Caco-2 (cell line): ENCODE results near the gene WBP1L. TPM values are rescaled to one million over a fixed set of nuclear protein-coding genes. Genes with fewer than 3 reads are reported as not detected.

Source experiments
- BruUV-seq: library from RNA; stranded (reverse); fragments of 400-500 nt; replicated peaks from 2 replicates; lab custom pipeline; 2021; lab: Mats Ljungman, UMichigan
- CTCF ChIA-PET: fragments of 300-600 bp; sonication (Branson Sonifier 250); formaldehyde crosslinking; loops from one replicate; lab custom pipeline; 2022; ENCODE audit warnings: antibody characterized with exemption; lab: Charles Lee
- POLR2A ChIA-PET: fragments of 300-600 bp; sonication (Branson Sonifier 250); formaldehyde crosslinking; loops from one replicate; lab custom pipeline; 2022; ENCODE audit warnings: antibody characterized with exemption; lab: Charles Lee
- DNase-seq, 2 experiments: peaks; one replicate each; pipeline versions ENCODE4 v3.0.0 to v3.0.0-alpha.2; 2020 to 2022
- H3K27me3 ChIP-seq: replicated peaks from 2 replicates; pipeline ENCODE4 v1.6.0; 2011; ENCODE audit warnings: low read length; ENCODE audit not compliant: control insufficient read depth, insufficient read depth
- H3K36me3 ChIP-seq: 2 replicates; pipeline ENCODE4 v1.5.1; 2011; ENCODE audit warnings: low read length; ENCODE audit not compliant: control insufficient read depth, insufficient read depth
- H3K4me1 ChIP-seq: fragments of 250-450 bp; sonication (Bioruptor Pico); 2 replicates; pipeline ENCODE4 v1.5.1; 2020; ENCODE audit warnings: mild to moderate bottlenecking
- H3K4me3 ChIP-seq: 2 replicates; pipeline ENCODE4 v1.5.1; 2011; ENCODE audit warnings: low read depth, mild to moderate bottlenecking, control low read depth, low read length
- H3K9me3 ChIP-seq: fragments of 250-450 bp; sonication (Bioruptor Pico); 2 replicates; pipeline ENCODE4 v1.5.1; 2020; ENCODE audit warnings: mild to moderate bottlenecking, moderate library complexity
- H3K27ac Mint-ChIP-seq: one replicate; pipeline ENCODE4 v1.8.0; 2022; ENCODE audit warnings: mixed read lengths; ENCODE audit not compliant: unreplicated experiment
- H3K27me3 Mint-ChIP-seq: one replicate; pipeline ENCODE4 v1.8.0; 2022; ENCODE audit warnings: mixed read lengths; ENCODE audit not compliant: insufficient read depth, unreplicated experiment
- H3K36me3 Mint-ChIP-seq: one replicate; pipeline ENCODE4 v1.8.0; 2022; ENCODE audit warnings: mild to moderate bottlenecking, mixed read lengths; ENCODE audit not compliant: insufficient read depth, unreplicated experiment
- H3K4me1 Mint-ChIP-seq: one replicate; pipeline ENCODE4 v1.8.0; 2022; ENCODE audit warnings: low read depth, mixed read lengths; ENCODE audit not compliant: unreplicated experiment
- H3K4me3 Mint-ChIP-seq: one replicate; pipeline ENCODE4 v1.8.0; 2022; ENCODE audit warnings: mild to moderate bottlenecking, moderate library complexity, mixed read lengths; ENCODE audit not compliant: unreplicated experiment
- H3K9me3 Mint-ChIP-seq: one replicate; pipeline ENCODE4 v1.8.0; 2022; ENCODE audit warnings: mixed read lengths; ENCODE audit not compliant: unreplicated experiment
- intact Hi-C: fragments of 100-400 bp; cut with micrococcal nuclease; formaldehyde crosslinking; loops from one replicate; pipeline ENCODE4 v1.10.0; 2022; ENCODE audit not compliant: unreplicated experiment
- total RNA-seq: library from RNA; stranded (reverse); gene quantifications from 2 replicates; pipeline ENCODE4 v1.2.3, GENCODE V29; 2022
- TF ChIP-seq, protein P1 (sequence below), 2 experiments: fragments of 200-600 bp in 1 of 2; IDR thresholded peaks; 1 replicate in 1 of 2; 2 replicates in 1 of 2; pipeline versions ENCODE4 v1.5.1 to v1.8.0; 2011 to 2022; ENCODE audit warnings: antibody characterized with exemption in 1 of 2, control low read depth in 1 of 2, inconsistent platforms in 1 of 2, low read depth in 1 of 2, low read length in 1 of 2, mild to moderate bottlenecking in 1 of 2, moderate library complexity in 1 of 2; ENCODE audit not compliant: insufficient read depth in 1 of 2, severe bottlenecking in 1 of 2, unreplicated experiment in 1 of 2

The WBP1L gene
- total RNA-seq, 1 experiment from 2014 or later = 28.2 TPM

DNA sequence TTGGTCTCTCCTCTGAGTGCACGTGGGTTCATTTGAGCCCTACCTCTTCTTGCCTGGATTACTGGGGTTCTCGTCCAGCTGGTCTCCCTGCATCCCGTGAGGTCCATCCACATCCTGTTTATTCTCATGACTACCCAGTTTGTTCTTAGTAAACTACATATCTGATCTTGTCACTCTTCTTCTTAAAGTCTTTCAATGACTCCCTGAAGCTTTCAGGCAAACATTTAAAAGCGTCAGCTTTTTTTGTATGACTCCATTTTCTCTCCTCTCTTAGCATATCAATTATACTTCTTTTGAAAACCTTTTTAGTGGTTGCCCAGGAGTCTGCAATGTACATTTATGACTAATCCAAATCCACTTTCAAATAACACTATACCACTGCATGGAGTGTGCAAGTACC is 21.8 kb upstream of the WBP1L start:
- ChIA-PET POLR2A (no interaction called here), CTCF (no interaction called here)
- Mint-ChIP-seq H3K4me3 (no peak overlapping the region), H3K4me1 (peaks cover 30% of the 10 kb centered on the region), H3K27ac (no peak overlapping the region), H3K9me3 (no peaks in the 10 kb centered on the region), H3K36me3 (peaks cover 30% of the 10 kb centered on the region), H3K27me3 (no peaks in the 10 kb centered on the region)
- BruUV-seq = no TSS peak
- TF ChIP-seq, protein P1, sequence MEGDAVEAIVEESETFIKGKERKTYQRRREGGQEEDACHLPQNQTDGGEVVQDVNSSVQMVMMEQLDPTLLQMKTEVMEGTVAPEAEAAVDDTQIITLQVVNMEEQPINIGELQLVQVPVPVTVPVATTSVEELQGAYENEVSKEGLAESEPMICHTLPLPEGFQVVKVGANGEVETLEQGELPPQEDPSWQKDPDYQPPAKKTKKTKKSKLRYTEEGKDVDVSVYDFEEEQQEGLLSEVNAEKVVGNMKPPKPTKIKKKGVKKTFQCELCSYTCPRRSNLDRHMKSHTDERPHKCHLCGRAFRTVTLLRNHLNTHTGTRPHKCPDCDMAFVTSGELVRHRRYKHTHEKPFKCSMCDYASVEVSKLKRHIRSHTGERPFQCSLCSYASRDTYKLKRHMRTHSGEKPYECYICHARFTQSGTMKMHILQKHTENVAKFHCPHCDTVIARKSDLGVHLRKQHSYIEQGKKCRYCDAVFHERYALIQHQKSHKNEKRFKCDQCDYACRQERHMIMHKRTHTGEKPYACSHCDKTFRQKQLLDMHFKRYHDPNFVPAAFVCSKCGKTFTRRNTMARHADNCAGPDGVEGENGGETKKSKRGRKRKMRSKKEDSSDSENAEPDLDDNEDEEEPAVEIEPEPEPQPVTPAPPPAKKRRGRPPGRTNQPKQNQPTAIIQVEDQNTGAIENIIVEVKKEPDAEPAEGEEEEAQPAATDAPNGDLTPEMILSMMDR (IDR thresholded peaks at IDR 0.05; ENCODE audit: insufficient read depth in 1 of 2, low read depth in 1 of 2, low read length in 1 of 2, severe bottlenecking in 1 of 2, unreplicated experiment in 1 of 2) = no peak
- Histone ChIP-seq H3K4me1 (0 out of 2 replicates have a peak, but pooled peaks cover 6% of the 10 kb centered on the region), H3K36me3 (no peaks in the 10 kb centered on the region; the same call in 1 of the 2 replicates), H3K27me3 (no peaks in the 10 kb centered on the region), H3K4me3 (no peak overlapping the region), H3K9me3 (no peaks in the 10 kb centered on the region)
- intact Hi-C loops = no loop called here
- no peak for DNase-seq

DNA sequence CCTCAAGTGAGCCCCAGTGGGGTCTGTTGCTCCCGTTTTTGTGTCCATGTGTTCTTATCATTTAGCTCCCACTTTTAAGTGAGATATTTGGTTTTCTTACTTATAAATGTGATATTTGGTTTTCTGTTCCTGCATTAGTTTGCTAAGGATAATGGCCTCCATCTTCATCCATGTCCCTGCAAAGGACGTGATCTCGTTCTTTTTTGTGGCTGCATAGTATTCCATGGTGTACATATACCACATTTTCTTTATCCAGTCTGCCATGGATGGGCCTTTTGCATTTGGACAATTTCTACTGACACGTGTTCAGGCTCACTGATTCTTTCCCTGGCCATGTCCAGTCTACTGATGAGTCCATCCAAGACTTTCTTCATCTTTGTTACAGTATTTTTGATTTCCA is 19.8 kb upstream of the WBP1L start:
- H3K27me3 Mint-ChIP-seq = no peaks in the 10 kb centered on the region
- no peak overlapping the region for H3K4me3 ChIP-seq
- intact Hi-C loops = no loop called here
- BruUV-seq = no TSS peak
- H3K27ac Mint-ChIP-seq = no peak overlapping the region
- no peaks in the 10 kb centered on the region; the same call in 1 of the 2 replicates for H3K36me3 ChIP-seq
- ChIA-PET POLR2A (no interaction called here), CTCF (no interaction called here)
- DNase-seq = no peak
- no peaks in the 10 kb centered on the region for H3K27me3 ChIP-seq
- no peaks in the 10 kb centered on the region for H3K4me1 ChIP-seq
- H3K9me3 ChIP-seq = no peaks in the 10 kb centered on the region
- no peak overlapping the region for H3K4me3 Mint-ChIP-seq
- H3K4me1 Mint-ChIP-seq = peaks cover 16% of the 10 kb centered on the region
- H3K36me3 Mint-ChIP-seq = peaks cover 34% of the 10 kb centered on the region
- TF ChIP-seq, protein P1 (IDR thresholded peaks at IDR 0.05; ENCODE audit: insufficient read depth in 1 of 2, low read depth in 1 of 2, low read length in 1 of 2, severe bottlenecking in 1 of 2, unreplicated experiment in 1 of 2) = no peak
- H3K9me3 Mint-ChIP-seq = no peaks in the 10 kb centered on the region

DNA sequence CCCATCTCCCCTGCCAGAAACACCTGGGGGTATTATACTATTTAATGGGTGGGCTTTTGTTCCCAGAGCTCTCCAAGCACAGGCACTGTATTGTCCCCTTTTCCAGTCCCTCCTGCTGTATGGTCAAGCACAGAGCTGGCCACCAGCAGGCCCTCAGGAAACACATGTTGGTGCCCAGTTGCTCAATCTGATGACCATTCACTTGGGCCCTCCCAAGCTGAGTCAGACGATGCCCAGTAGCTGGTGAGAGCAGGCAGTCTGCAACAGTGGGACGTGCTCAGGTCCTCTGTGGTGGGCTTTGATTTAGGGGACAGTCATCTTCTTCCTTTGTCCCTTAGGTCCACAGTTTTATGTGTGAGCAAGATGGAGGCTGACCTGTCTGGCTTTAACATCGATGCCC is 17.5 kb upstream of the WBP1L start:
- H3K4me1 ChIP-seq = no peaks in the 10 kb centered on the region
- H3K4me1 Mint-ChIP-seq = peaks cover 9% of the 10 kb centered on the region
- no peaks in the 10 kb centered on the region for H3K9me3 ChIP-seq
- no peaks in the 10 kb centered on the region for H3K9me3 Mint-ChIP-seq
- TF ChIP-seq, protein P1 (IDR thresholded peaks at IDR 0.05; ENCODE audit: insufficient read depth in 1 of 2, low read depth in 1 of 2, low read length in 1 of 2, severe bottlenecking in 1 of 2, unreplicated experiment in 1 of 2) = no peak
- BruUV-seq = no TSS peak
- DNase-seq = no peak
- CTCF ChIA-PET = no interaction called here
- H3K4me3 ChIP-seq = no peak overlapping the region
- peaks cover 3% of the 10 kb centered on the region for H3K36me3 ChIP-seq
- H3K27me3 Mint-ChIP-seq = no peaks in the 10 kb centered on the region
- intact Hi-C loops = no loop called here
- H3K27me3 ChIP-seq = no peaks in the 10 kb centered on the region
- POLR2A ChIA-PET = no interaction called here
- H3K27ac Mint-ChIP-seq = no peak overlapping the region
- peaks cover 31% of the 10 kb centered on the region for H3K36me3 Mint-ChIP-seq
- H3K4me3 Mint-ChIP-seq = no peak overlapping the region
